Measurements from ENCODE around the gene SEMA3E.

DNA sequence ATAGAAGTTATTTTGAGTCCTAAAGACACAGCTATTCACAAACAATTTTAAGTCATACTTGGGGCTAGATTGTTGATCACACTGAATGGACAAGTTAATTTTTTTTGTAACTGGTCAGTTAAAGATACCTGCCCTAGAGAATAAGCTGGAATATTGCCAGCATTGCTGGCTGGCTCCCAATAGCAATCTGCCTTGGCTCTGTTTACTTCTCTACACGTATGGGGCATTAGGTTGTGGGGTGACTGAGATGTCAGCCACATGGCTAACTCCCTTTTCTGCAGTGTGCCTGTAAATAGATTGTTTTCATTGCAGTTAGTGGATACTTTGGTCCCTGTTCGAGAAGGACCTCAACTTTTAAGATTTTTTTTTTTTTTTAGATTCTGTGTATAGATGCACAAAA is 128.2 kb downstream of the SEMA3E start:
- TF ChIP-seq, protein P1, sequence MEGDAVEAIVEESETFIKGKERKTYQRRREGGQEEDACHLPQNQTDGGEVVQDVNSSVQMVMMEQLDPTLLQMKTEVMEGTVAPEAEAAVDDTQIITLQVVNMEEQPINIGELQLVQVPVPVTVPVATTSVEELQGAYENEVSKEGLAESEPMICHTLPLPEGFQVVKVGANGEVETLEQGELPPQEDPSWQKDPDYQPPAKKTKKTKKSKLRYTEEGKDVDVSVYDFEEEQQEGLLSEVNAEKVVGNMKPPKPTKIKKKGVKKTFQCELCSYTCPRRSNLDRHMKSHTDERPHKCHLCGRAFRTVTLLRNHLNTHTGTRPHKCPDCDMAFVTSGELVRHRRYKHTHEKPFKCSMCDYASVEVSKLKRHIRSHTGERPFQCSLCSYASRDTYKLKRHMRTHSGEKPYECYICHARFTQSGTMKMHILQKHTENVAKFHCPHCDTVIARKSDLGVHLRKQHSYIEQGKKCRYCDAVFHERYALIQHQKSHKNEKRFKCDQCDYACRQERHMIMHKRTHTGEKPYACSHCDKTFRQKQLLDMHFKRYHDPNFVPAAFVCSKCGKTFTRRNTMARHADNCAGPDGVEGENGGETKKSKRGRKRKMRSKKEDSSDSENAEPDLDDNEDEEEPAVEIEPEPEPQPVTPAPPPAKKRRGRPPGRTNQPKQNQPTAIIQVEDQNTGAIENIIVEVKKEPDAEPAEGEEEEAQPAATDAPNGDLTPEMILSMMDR (IDR thresholded peaks at IDR 0.05), result no peak
- TF ChIP-seq POLR2A (IDR thresholded peaks at IDR 0.05), result no peak
